Measurements from ENCODE around the gene CMPK1.

The CMPK1 gene

GRCh38 chr1:47380699-47381098 lies 47.1 kb downstream of the CMPK1 start:
- H3K4me3 ChIP-seq = no peak overlapping the region
- H3K27ac ChIP-seq = no peak overlapping the region
- no peak for TF ChIP-seq CTCF (IDR thresholded peaks at IDR 0.05)
- H3K27me3 ChIP-seq = no peaks in the 10 kb centered on the region
- no peaks in the 10 kb centered on the region for H3K9me3 ChIP-seq
- peaks cover 0 to 6% (median 0%) of the 10 kb centered on the region in 4 donors for H3K4me1 ChIP-seq
- intact Hi-C loops (cut with DNase I; ENCODE audit: low total_unique reads) = no loop called here
- DNase-seq = no peak
- H3K36me3 ChIP-seq = peaks cover 10 to 30% (median 21%) of the 10 kb centered on the region in 3 donors

GRCh38 chr1:47382399-47382983 lies 48.9 kb downstream of the CMPK1 start:
- DNase-seq = no peak
- H3K27ac ChIP-seq = no peak overlapping the region
- intact Hi-C loops (cut with DNase I; ENCODE audit: low total_unique reads) = no loop called here
- no peaks in the 10 kb centered on the region for H3K9me3 ChIP-seq
- H3K27me3 ChIP-seq = no peaks in the 10 kb centered on the region
- peaks cover 0 to 6% (median 0%) of the 10 kb centered on the region in 4 donors for H3K4me1 ChIP-seq
- TF ChIP-seq CTCF (IDR thresholded peaks at IDR 0.05) = no peak
- peaks cover 3 to 22% (median 12%) of the 10 kb centered on the region in 3 donors for H3K36me3 ChIP-seq
- no peak overlapping the region for H3K4me3 ChIP-seq

- Histone ChIP-seq H3K4me3 (no peak overlapping the region), H3K36me3 (peaks cover 0 to 17% (median 12%) of the 10 kb centered on the region in 3 donors), H3K9me3 (no peaks in the 10 kb centered on the region), H3K27ac (no peak overlapping the region), H3K27me3 (no peaks in the 10 kb centered on the region), H3K4me1 (peaks cover 0 to 14% (median 3%) of the 10 kb centered on the region in 4 donors)
- intact Hi-C loops (cut with DNase I; ENCODE audit: low total_unique reads) = no loop called here
- TF ChIP-seq CTCF (IDR thresholded peaks at IDR 0.05) = no peak
- no peak for DNase-seq
Observed at GRCh38 chr1:47384083-47384482, 50.5 kb downstream of the CMPK1 start.

GRCh38 chr1:47385020-47385419 lies 51.4 kb downstream of the CMPK1 start:
- no peak for TF ChIP-seq CTCF (IDR thresholded peaks at IDR 0.05)
- intact Hi-C loops (cut with DNase I; ENCODE audit: low total_unique reads) = loop anchor here (5.0 kb wide), 1 partner anchor 327 kb away; no protein-coding TSS in a partner anchor
- Histone ChIP-seq H3K9me3 (no peaks in the 10 kb centered on the region), H3K27ac (no peak overlapping the region), H3K4me3 (no peak overlapping the region), H3K4me1 (peaks cover 0 to 14% (median 3%) of the 10 kb centered on the region in 4 donors), H3K27me3 (no peaks in the 10 kb centered on the region), H3K36me3 (peaks cover 0 to 8% (median 6%) of the 10 kb centered on the region in 3 donors)
- DNase-seq = no peak

- no peak for DNase-seq
- no peak overlapping the region for H3K27ac ChIP-seq
- H3K36me3 ChIP-seq = peaks cover 0 to 8% (median 6%) of the 10 kb centered on the region in 3 donors
- no peak for TF ChIP-seq CTCF (IDR thresholded peaks at IDR 0.05)
- no peaks in the 10 kb centered on the region for H3K27me3 ChIP-seq
- no peaks in the 10 kb centered on the region for H3K9me3 ChIP-seq
- H3K4me3 ChIP-seq = no peak overlapping the region
- peaks cover 0 to 8% (median 3%) of the 10 kb centered on the region in 4 donors for H3K4me1 ChIP-seq
- intact Hi-C loops (cut with DNase I; ENCODE audit: low total_unique reads) = loop anchor here (5.0 kb wide), 1 partner anchor 326 kb away; no protein-coding TSS in a partner anchor
Observed at GRCh38 chr1:47386268-47386667, 52.7 kb downstream of the CMPK1 start.
